ENCODE data around the gene LBX2. TPM values are rescaled to one million over a fixed set of nuclear protein-coding genes. Genes with fewer than 3 reads are reported as not detected.
"Not testable (repeated sequence)": the region's sequence is repeated elsewhere in the genome, so short reads cannot be mapped to it uniquely, and the experiment has no call there.

The LBX2 gene
- total and polyA plus RNA-seq, 2 of the 4 experiments (the other 2 are of a cell fraction): 0.18 to 0.62 TPM

DNA sequence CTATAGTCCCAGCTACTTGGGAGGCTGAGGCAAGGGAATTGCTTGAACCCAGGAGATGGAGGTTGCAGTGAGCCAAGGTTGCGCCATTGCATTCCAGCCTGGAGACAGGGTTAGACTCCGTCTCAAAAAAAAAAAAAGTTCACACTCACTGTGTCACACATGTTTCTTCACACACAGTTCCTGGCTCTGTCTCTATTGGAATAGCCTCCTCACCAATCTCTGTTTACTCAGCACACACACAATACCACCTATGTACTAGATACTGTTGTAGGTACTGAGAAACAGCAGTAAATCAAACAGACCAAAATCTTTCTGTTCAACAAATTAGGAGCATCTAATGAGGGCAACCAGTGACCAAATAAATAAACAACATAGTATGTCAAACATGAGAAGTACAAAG, 13.3 kb downstream of the LBX2 start:
- no peak overlapping the region for H3K27ac ChIP-seq (ENCODE audit: insufficient read depth, low read length)
- no peak overlapping the region for H2AK9ac ChIP-seq (replicated peaks; ENCODE audit: low read depth, low read length, poor library complexity)
- no peak overlapping the region for H3K4ac ChIP-seq (ENCODE audit: low read depth, low read length)
- WGBS, 2 experiments (ENCODE audit: extremely low coverage in 2 of 2, insufficient read length in 1 of 2): 100% methylated on average over 1 of the region's 2 CpGs; no CpG with 5 or more reads in 1 of the 2 experiments
- in situ Hi-C loops (cut with MboI; ENCODE audit: low sequenced_read_pairs) (loop anchor here (25.0 kb wide), 1 partner anchor 376 kb away; no protein-coding TSS in a partner anchor), dilution Hi-C loops (cut with HindIII; ENCODE audit: low sequenced_read_pairs, unreplicated experiment) (no loop called here), intact Hi-C loops (cut with micrococcal nuclease) (no loop called here)
- BruUV-seq (replicated peaks): no TSS peak
- ChIA-PET POLR2A (ENCODE audit: unreplicated experiment) (no interaction called here), CTCF (no interaction called here)
- H3K9me3 ChIP-seq (ENCODE audit: control insufficient read depth, insufficient read depth, low read length): no peaks in the 10 kb centered on the region
- H3K9ac ChIP-seq (ENCODE audit: low read depth, low read length): no peak overlapping the region
- no peak overlapping the region for H3K23ac ChIP-seq (ENCODE audit: low read depth, low read length)
- H2BK5ac ChIP-seq (ENCODE audit: low read depth, low read length, poor library complexity, severe bottlenecking): no peak overlapping the region
- no peak overlapping the region for H4K5ac ChIP-seq (ENCODE audit: low read depth, low read length)
- no peak overlapping the region for H3K4me3 ChIP-seq (ENCODE audit: insufficient read depth, low read depth, low read length)
- no peak overlapping the region for H2BK20ac ChIP-seq (ENCODE audit: low read depth, low read length)
- H3K4me1 ChIP-seq (ENCODE audit: control insufficient read depth, insufficient read depth, low read length): peaks cover 11% of the 10 kb centered on the region
- H4K91ac ChIP-seq (ENCODE audit: insufficient read depth, low read depth, low read length): no peak overlapping the region
- ATAC-seq (ENCODE audit: low read depth) (no peak), DNase-seq (no peak)
- H2BK120ac ChIP-seq (ENCODE audit: low read depth, low read length): no peak overlapping the region
- no peak overlapping the region for H2AFZ ChIP-seq (replicated peaks; ENCODE audit: low read length, poor library complexity)
- H3K4me2 ChIP-seq (ENCODE audit: low read depth, low read length): no peak overlapping the region
- no peaks in the 10 kb centered on the region for H3K27me3 ChIP-seq (ENCODE audit: control insufficient read depth, insufficient read depth, low read length)
- peaks cover 22 to 57% of the 10 kb centered on the region in 2 experiments for H3K79me1 ChIP-seq (ENCODE audit: low read depth in 1 of 2, low read length in 2 of 2)
- TF ChIP-seq BHLHE40 (IDR thresholded peaks at IDR 0.05; ENCODE audit: low read depth, low read length) (no peak), MAFK (IDR thresholded peaks at IDR 0.05; ENCODE audit: low read depth, low read length) (no peak), NFE2L2 (IDR thresholded peaks at IDR 0.05; ENCODE audit: low read depth, low read length) (no peak)
- TF ChIP-seq, protein P1, sequence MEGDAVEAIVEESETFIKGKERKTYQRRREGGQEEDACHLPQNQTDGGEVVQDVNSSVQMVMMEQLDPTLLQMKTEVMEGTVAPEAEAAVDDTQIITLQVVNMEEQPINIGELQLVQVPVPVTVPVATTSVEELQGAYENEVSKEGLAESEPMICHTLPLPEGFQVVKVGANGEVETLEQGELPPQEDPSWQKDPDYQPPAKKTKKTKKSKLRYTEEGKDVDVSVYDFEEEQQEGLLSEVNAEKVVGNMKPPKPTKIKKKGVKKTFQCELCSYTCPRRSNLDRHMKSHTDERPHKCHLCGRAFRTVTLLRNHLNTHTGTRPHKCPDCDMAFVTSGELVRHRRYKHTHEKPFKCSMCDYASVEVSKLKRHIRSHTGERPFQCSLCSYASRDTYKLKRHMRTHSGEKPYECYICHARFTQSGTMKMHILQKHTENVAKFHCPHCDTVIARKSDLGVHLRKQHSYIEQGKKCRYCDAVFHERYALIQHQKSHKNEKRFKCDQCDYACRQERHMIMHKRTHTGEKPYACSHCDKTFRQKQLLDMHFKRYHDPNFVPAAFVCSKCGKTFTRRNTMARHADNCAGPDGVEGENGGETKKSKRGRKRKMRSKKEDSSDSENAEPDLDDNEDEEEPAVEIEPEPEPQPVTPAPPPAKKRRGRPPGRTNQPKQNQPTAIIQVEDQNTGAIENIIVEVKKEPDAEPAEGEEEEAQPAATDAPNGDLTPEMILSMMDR (conservative IDR thresholded peaks at IDR 0.05; ENCODE audit: low read depth, low read length): no peak
- H3K36me3 ChIP-seq (ENCODE audit: control insufficient read depth, insufficient read depth, low read length): peaks cover 16% of the 10 kb centered on the region
- no peak overlapping the region for H2AK5ac ChIP-seq (ENCODE audit: low read depth, low read length)
- H3K56ac ChIP-seq (ENCODE audit: extremely low read depth, insufficient read depth, low read length): no peak overlapping the region
- H3K9me1 ChIP-seq (ENCODE audit: insufficient read depth, low read length): peaks cover 9% of the 10 kb centered on the region; the same call in 1 of the 2 replicates
- no peak overlapping the region for H3K18ac ChIP-seq (ENCODE audit: low read depth, low read length)
- no peak overlapping the region for H2BK15ac ChIP-seq (ENCODE audit: low read depth, low read length)
- no peak overlapping the region for H4K8ac ChIP-seq (ENCODE audit: low read depth in 2 of 2, low read length in 2 of 2)
- H3K14ac ChIP-seq (replicated peaks; ENCODE audit: low read depth, low read length): no peak overlapping the region
- peaks cover 3% of the 10 kb centered on the region; the same call in 1 of the 2 replicates for H4K20me1 ChIP-seq (ENCODE audit: insufficient read depth, low read length)

DNA sequence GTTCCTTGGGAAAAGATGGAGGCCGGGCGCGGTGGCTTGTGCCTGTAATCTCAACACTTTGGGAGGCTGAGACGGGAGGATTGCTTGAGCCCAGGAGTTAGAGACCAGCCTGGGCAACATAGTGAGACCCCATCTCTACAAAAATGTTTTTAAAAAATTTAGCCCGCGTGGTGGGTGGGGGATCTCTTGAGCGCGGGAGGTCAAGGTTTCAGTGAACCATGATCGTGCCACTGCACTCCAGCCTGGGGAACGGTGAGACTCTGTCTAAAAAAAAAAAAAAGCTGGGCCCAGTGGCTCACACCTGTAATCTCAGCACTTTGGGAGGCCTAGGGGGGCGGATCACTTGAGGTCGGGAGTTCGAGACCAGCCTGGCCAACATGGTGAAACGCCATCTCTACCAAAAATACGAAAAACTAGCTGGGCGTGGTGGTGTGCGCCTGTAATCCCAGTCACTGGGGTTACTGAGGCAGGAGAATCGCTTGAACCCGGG, 15.7 kb downstream of the LBX2 start:
- peak overlapping the region; percentile 79 to 100; a peak in 3 of 4 replicates for H4K8ac ChIP-seq (ENCODE audit: low read depth in 2 of 2, low read length in 2 of 2)
- H3K4me3 ChIP-seq (ENCODE audit: insufficient read depth, low read depth, low read length): peak overlapping the region; percentile 80
- H4K5ac ChIP-seq (ENCODE audit: low read depth, low read length): peak overlapping the region; percentile 8
- peak overlapping the region; percentile 62 for H3K23ac ChIP-seq (ENCODE audit: low read depth, low read length)
- peak overlapping the region; percentile 97 for H3K4ac ChIP-seq (ENCODE audit: low read depth, low read length)
- intact Hi-C loops (cut with micrococcal nuclease): loop anchor here (1.0 kb wide), 3 partner anchors 29 to 104 kb away; partner anchors contain the start of genes AUP1 and HTRA2
- H4K91ac ChIP-seq (ENCODE audit: insufficient read depth, low read depth, low read length): peak overlapping the region; percentile 77
- POLR2A ChIA-PET (ENCODE audit: unreplicated experiment): interaction anchor here (0.6 kb wide), 1 partner anchor 31 kb away, joined by 3 read pairs; the partner anchor contains the start of gene TLX2
- peak overlapping the region; percentile 16; the same call in 1 of the 2 replicates for H2BK120ac ChIP-seq (ENCODE audit: low read depth, low read length)
- H2BK15ac ChIP-seq (ENCODE audit: low read depth, low read length); H3K9me3 ChIP-seq (ENCODE audit: control insufficient read depth, insufficient read depth, low read length); H3K9me1 ChIP-seq (ENCODE audit: insufficient read depth, low read length); dilution Hi-C loops (cut with HindIII; ENCODE audit: low sequenced_read_pairs, unreplicated experiment); H3K56ac ChIP-seq (ENCODE audit: extremely low read depth, insufficient read depth, low read length); H3K18ac ChIP-seq (ENCODE audit: low read depth, low read length); DNase-seq; H4K20me1 ChIP-seq (ENCODE audit: insufficient read depth, low read length); H3K27me3 ChIP-seq (ENCODE audit: control insufficient read depth, insufficient read depth, low read length); BruUV-seq (replicated peaks); H2BK5ac ChIP-seq (ENCODE audit: low read depth, low read length, poor library complexity, severe bottlenecking); H2BK20ac ChIP-seq (ENCODE audit: low read depth, low read length); ATAC-seq (ENCODE audit: low read depth): not testable (repeated sequence)
- peak overlapping the region; percentile 83; the same call in 1 of the 2 replicates for H3K14ac ChIP-seq (replicated peaks; ENCODE audit: low read depth, low read length)
- 0 out of 2 replicates have a peak overlapping the region, but pooled peaks have one; percentile 6 for H2AK5ac ChIP-seq (ENCODE audit: low read depth, low read length)
- CTCF ChIA-PET: interaction anchor here (0.7 to 3.4 kb wide), 3 partner anchors 49 to 105 kb away, joined by 3 to 17 read pairs (median 3); no protein-coding TSS in a partner anchor
- H3K36me3 ChIP-seq (ENCODE audit: control insufficient read depth, insufficient read depth, low read length): peaks cover 10% of the 10 kb centered on the region
- peaks cover 24 to 60% of the 10 kb centered on the region in 2 experiments for H3K79me1 ChIP-seq (ENCODE audit: low read depth in 1 of 2, low read length in 2 of 2)
- peak overlapping the region; percentile 100 for H2AFZ ChIP-seq (replicated peaks; ENCODE audit: low read length, poor library complexity)
- peak overlapping the region; percentile 73 for H3K9ac ChIP-seq (ENCODE audit: low read depth, low read length)
- H3K27ac ChIP-seq (ENCODE audit: insufficient read depth, low read length): peak overlapping the region; percentile 44; the same call in 1 of the 2 replicates
- WGBS, 2 experiments (ENCODE audit: extremely low coverage in 2 of 2, insufficient read length in 1 of 2): 91% methylated on average over 5 of the region's 19 CpGs; no CpG with 5 or more reads in 1 of the 2 experiments
- peaks cover 16% of the 10 kb centered on the region for H3K4me1 ChIP-seq (ENCODE audit: control insufficient read depth, insufficient read depth, low read length)
- H3K4me2 ChIP-seq (ENCODE audit: low read depth, low read length): peak overlapping the region; percentile 75
- in situ Hi-C loops (cut with MboI; ENCODE audit: low sequenced_read_pairs): loop anchor here (5.0 to 25.0 kb wide), 2 partner anchors 94 to 379 kb away; no protein-coding TSS in a partner anchor
- peak overlapping the region; percentile 99 for H2AK9ac ChIP-seq (replicated peaks; ENCODE audit: low read depth, low read length, poor library complexity)
